Measurements from ENCODE around the gene PDXK.

GRCh38 chr21:43721206-43721605 is 2.3 kb downstream of the PDXK start:
- no peak for TF ChIP-seq REST (IDR thresholded peaks at IDR 0.05; ENCODE audit: insufficient read depth in 1 of 2, low read depth in 2 of 2, low read length in 2 of 2)
- no peak for TF ChIP-seq POLR2AphosphoS5 (IDR thresholded peaks at IDR 0.05; ENCODE audit: low read depth, low read length)
- TF ChIP-seq TAF1 (IDR thresholded peaks at IDR 0.05; ENCODE audit: borderline replicate concordance, insufficient read depth, low read length) = no peak
